SK-N-MC (cell line): Measurements from ENCODE around the gene WDR46.

Experiments
- EZH2 ChIP-seq: fragments of 200-600 bp; sonication (generic); IDR thresholded peaks from one replicate; pipeline ENCODE4 v1.6.1; 2017; ENCODE audit warnings: antibody characterized with exemption
- POLR2AphosphoS5 ChIP-seq: IDR thresholded peaks from 2 replicates; pipeline ENCODE4 v1.6.1; 2012; ENCODE audit warnings: mild to moderate bottlenecking, low read depth, low read length, borderline replicate concordance

GRCh38 chr6:33335916-33336315 is 46.9 kb upstream of the WDR46 start:
- no peak for TF ChIP-seq POLR2AphosphoS5
- no peak for TF ChIP-seq EZH2
